Measurements from ENCODE around the gene NRG3. TPM values are rescaled to one million over a fixed set of nuclear protein-coding genes. Genes with fewer than 3 reads are reported as not detected.

The NRG3 gene
- total RNA-seq, 1 experiment from 2014 or later: not detected

DNA sequence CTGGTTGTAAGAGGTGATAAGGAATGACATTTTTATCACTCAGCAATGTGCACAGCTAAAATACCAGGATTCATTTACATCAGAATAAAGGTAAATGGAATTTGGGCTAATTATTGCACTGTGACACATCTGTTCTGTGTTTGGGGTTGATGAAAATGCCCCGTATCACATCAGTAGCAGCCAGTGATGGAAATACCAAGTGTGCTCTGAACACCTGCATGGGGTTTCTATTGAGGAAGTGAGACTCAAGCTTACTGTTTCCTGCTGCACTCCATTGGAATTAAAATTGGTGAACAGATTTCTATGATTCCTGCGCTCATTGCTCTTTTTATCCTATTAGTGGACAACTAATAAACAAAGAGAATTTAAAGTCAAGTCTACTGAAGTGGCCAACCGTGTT, 296.9 kb downstream of the NRG3 start:
- CTCF ChIA-PET: no interaction called here
- POLR2A ChIA-PET: no interaction called here
- H3K9me2 ChIP-seq (ENCODE audit: insufficient read depth): no peaks in the 10 kb centered on the region
- no peak overlapping the region for H2AFZ ChIP-seq (ENCODE audit: low read depth, low read length, poor library complexity, severe bottlenecking)
- no peaks in the 10 kb centered on the region for H3K79me2 ChIP-seq (ENCODE audit: insufficient read depth, low read length)
- RAD21 ChIA-PET (ENCODE audit: low non-redundant PET in 1 of 2, low total read pairs in 2 of 2, uncharacterized antibody in 2 of 2, unreplicated experiment in 2 of 2): no interaction called here
- H3K27ac ChIP-seq (ENCODE audit: low read depth, low read length): no peak overlapping the region
- intact Hi-C loops (cut with micrococcal nuclease): no loop called here
- no peak overlapping the region for H3K9ac ChIP-seq (ENCODE audit: low read length)
- no peak for TF ChIP-seq EGR1 (IDR thresholded peaks at IDR 0.05; ENCODE audit: low read depth)
- no peak for TF ChIP-seq CTCF (IDR thresholded peaks at IDR 0.05 in 2 of 3, conservative IDR thresholded peaks at IDR 0.05 in 1 of 3; ENCODE audit: borderline replicate concordance in 1 of 3, insufficient read depth in 1 of 3, low read depth in 2 of 3, low read length in 2 of 3)
- TF ChIP-seq SP1 (IDR thresholded peaks at IDR 0.05; ENCODE audit: low read depth): no peak
- TF ChIP-seq CBX3 (IDR thresholded peaks at IDR 0.05; ENCODE audit: low read depth): no peak
- no peaks in the 10 kb centered on the region; the same call in 1 of the 2 replicates for H4K20me1 ChIP-seq (ENCODE audit: insufficient read depth)
- H3K4me3 ChIP-seq (replicated peaks in 1 of 2; ENCODE audit: low read depth in 1 of 2, low read length in 2 of 2): no peak overlapping the region
- no peaks in the 10 kb centered on the region for H3K36me3 ChIP-seq (ENCODE audit: control insufficient read depth in 1 of 2, insufficient read depth in 2 of 2, low read length in 2 of 2)
- ATAC-seq (no peak), DNase-seq (ENCODE audit: low read depth, low spot score) (no peak)
- no peaks in the 10 kb centered on the region for H3K4me1 ChIP-seq (ENCODE audit: control insufficient read depth in 1 of 2, insufficient read depth in 2 of 2, low read length in 2 of 2)
- BruUV-seq (replicated peaks): no TSS peak
- no peaks in the 10 kb centered on the region for H3K27me3 ChIP-seq (ENCODE audit: insufficient read depth, low read length)
- no peak overlapping the region for H3K4me2 ChIP-seq (ENCODE audit: low read length)
- H3K9me3 ChIP-seq (ENCODE audit: control insufficient read depth in 1 of 2, insufficient read depth in 1 of 2, low read depth in 1 of 2, low read length in 2 of 2): peaks cover 0 to 43% of the 10 kb centered on the region in 2 experiments; a peak in 2 of 4 replicates

DNA sequence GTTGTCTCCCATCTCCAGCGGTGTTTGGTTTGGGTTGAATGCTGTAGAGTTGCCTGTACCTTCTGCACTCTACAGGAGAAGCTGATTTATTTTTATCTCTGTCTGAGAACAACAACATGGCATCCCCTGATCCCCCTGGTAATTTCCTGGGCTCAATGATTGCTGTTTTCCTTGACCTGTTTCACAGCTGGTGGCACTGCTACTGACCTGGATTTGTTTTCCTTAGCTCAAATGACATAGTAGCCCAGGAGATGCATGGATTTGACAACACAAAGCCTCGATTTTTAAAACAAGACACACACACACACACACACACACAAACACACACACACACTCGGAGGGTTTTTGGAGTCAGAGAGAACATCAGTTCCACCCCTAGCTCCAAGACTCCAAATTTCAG, 301.6 kb downstream of the NRG3 start:
- no peaks in the 10 kb centered on the region for H3K4me1 ChIP-seq (ENCODE audit: control insufficient read depth in 1 of 2, insufficient read depth in 2 of 2, low read length in 2 of 2)
- H2AFZ ChIP-seq (ENCODE audit: low read depth, low read length, poor library complexity, severe bottlenecking): no peak overlapping the region
- no peaks in the 10 kb centered on the region for H3K79me2 ChIP-seq (ENCODE audit: insufficient read depth, low read length)
- intact Hi-C loops (cut with micrococcal nuclease): no loop called here
- no peak overlapping the region for H3K27ac ChIP-seq (ENCODE audit: low read depth, low read length)
- ATAC-seq (no peak), DNase-seq (ENCODE audit: low read depth, low spot score) (no peak)
- RAD21 ChIA-PET (ENCODE audit: low non-redundant PET in 1 of 2, low total read pairs in 2 of 2, uncharacterized antibody in 2 of 2, unreplicated experiment in 2 of 2): no interaction called here
- no peaks in the 10 kb centered on the region for H3K9me2 ChIP-seq (ENCODE audit: insufficient read depth)
- H4K20me1 ChIP-seq (ENCODE audit: insufficient read depth): no peaks in the 10 kb centered on the region
- CTCF ChIA-PET: no interaction called here
- no TSS peak for BruUV-seq (replicated peaks)
- no peak overlapping the region for H3K4me2 ChIP-seq (ENCODE audit: low read length)
- H3K9ac ChIP-seq (ENCODE audit: low read length): no peak overlapping the region
- TF ChIP-seq POLR2A (IDR thresholded peaks at IDR 0.05; ENCODE audit: borderline replicate concordance, extremely low read depth, insufficient read depth, insufficient read length) (no peak), SP1 (IDR thresholded peaks at IDR 0.05; ENCODE audit: low read depth) (no peak), ZNF274 (IDR thresholded peaks at IDR 0.05; ENCODE audit: low read depth, low read length) (no peak)
- peaks cover 0 to 31% of the 10 kb centered on the region in 2 experiments; a peak in 2 of 4 replicates for H3K9me3 ChIP-seq (ENCODE audit: control insufficient read depth in 1 of 2, insufficient read depth in 1 of 2, low read depth in 1 of 2, low read length in 2 of 2)
- POLR2A ChIA-PET: no interaction called here
- H3K36me3 ChIP-seq (ENCODE audit: control insufficient read depth in 1 of 2, insufficient read depth in 2 of 2, low read length in 2 of 2): no peaks in the 10 kb centered on the region
- H3K4me3 ChIP-seq (replicated peaks in 1 of 2; ENCODE audit: low read depth in 1 of 2, low read length in 2 of 2): no peak overlapping the region
- no peaks in the 10 kb centered on the region for H3K27me3 ChIP-seq (ENCODE audit: insufficient read depth, low read length)
